NCI-H2196 treated with DMSO at 0.1 percent for 48 hours (cell line): ENCODE results near the gene FBXO11.

ENCODE experiments used
- DNase-seq: peaks from one replicate; lab custom pipeline; 2025; ENCODE audit not compliant: unreplicated experiment; lab: John Stamatoyannopoulos, UW

Gene FBXO11

DNA sequence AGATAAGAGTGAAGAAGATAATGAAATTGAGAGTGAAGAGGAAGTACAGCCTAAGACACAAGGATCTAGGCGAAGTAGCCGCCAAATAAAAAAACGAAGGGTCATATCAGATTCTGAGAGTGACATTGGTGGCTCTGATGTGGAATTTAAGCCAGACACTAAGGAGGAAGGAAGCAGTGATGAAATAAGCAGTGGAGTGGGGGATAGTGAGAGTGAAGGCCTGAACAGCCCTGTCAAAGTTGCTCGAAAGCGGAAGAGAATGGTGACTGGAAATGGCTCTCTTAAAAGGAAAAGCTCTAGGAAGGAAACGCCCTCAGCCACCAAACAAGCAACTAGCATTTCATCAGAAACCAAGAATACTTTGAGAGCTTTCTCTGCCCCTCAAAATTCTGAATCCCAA, 107.7 kb downstream of the FBXO11 start:
- DNase-seq = no peak

DNA sequence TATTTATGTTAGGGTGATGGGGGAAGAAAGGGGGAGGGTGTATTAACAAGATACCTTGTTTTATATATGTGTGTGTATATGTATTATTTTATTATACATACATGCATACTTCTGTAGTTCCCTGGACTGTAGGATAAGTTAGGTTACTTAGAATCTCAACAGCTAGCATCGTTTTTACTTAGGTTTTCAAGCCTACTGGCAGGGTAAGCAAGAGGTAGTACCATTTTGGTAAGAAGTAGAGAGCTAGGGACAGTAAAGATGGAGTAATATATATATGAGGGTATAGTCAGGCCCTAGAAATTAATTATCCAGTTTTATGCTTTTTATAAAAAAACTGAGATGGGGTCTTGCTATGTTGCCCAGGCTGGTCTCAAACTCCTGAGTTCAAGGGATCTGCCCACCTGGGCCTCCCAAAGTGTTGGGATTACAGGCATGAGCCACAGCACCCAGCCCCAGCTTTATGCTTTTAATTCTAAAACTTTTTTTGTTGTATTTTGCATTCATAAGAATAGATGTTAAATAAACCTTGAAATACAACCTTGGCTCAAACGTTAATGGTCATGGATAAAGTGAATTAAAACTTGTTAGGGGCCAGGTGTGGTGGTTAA, 110.1 kb downstream of the FBXO11 start:
- DNase-seq = no peak

DNA sequence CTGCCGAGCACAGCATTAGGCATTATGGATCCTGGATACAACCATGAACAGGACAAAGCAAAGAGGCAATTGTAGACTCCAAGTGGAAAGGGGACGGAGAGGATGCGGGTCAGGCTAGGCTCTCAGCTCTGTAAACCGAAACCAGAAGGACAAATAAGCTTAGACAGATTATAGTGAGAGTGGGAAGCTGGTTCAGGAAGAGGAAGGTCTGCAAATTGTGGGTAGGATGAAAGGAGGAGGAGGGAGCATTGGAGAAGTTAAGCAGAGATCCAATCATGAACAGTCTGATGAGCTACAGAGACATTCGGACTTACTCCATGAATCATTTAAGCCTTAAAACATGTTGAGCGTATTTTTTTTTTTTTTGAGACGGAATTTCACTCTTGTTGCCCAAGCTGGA, 120.3 kb downstream of the FBXO11 start:
- peak; percentile 15 for DNase-seq

DNA sequence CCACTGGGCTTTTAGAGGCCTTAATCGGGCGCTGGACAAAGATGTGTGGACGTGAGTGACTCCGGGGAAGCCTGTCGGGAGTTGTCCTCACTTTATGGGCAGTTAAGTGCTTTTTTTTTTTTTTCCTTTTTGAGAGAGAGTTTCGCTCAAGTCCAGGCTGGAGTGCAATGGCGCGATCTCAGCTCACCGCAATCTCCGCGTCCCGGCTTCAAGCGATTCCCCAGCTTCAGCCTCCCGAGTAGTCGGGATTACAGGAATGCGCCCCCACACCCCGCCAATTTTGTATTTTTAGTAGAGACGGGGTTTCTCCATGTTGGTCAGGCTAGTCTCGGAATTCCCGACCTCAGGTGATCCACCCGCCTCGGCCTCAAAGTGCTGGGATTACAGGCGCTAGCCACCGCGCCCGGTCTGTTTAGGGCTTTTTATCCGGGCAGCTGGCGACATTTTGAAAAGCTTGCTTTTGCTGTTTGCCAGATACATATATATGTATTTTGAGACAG, 121.9 kb downstream of the FBXO11 start:
- DNase-seq = no peak

DNA sequence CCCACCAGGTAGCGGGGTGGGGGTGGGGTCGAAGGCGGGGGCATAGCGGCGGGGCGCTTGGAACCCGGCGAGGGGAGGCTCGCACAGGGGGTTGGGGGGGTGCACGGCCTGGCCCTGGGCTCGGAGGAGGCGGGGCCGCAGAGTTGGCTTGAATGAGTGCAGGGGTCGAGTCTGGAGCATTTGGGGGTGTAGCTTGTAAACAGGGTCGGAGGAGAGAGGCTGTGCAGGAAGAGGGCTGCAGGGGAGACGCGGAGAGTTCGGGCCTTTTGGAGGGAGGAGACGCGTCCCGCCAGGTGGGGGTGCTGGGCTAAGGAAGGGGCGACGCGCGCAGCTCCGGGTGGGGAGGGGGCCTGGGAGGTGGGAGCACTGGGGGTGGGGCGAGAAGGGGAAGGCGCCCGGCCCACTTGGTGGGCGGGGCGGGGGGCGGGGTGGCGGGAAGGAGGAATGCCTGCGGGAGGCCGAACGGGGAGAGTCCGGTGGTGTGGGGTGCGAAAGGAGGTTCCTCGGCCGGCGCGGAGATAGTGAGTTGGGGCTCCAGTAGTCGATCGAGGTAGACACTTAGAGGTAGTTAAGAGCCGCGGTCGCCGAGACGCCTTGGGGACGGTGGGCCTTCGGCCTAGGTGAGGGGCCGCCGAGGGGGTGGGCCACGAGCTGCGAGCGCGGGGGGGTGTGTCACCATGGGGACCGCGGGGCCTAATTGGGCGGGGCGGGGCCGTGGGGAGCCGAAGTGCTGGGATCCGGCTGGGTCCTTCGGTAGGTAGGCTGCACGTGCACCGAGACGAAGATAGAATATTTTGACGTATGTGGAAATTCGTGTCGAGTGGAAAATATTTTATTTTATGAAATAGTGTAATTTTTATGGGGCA, 122.6 kb downstream of the FBXO11 start:
- peak; percentile 62 for DNase-seq

DNA sequence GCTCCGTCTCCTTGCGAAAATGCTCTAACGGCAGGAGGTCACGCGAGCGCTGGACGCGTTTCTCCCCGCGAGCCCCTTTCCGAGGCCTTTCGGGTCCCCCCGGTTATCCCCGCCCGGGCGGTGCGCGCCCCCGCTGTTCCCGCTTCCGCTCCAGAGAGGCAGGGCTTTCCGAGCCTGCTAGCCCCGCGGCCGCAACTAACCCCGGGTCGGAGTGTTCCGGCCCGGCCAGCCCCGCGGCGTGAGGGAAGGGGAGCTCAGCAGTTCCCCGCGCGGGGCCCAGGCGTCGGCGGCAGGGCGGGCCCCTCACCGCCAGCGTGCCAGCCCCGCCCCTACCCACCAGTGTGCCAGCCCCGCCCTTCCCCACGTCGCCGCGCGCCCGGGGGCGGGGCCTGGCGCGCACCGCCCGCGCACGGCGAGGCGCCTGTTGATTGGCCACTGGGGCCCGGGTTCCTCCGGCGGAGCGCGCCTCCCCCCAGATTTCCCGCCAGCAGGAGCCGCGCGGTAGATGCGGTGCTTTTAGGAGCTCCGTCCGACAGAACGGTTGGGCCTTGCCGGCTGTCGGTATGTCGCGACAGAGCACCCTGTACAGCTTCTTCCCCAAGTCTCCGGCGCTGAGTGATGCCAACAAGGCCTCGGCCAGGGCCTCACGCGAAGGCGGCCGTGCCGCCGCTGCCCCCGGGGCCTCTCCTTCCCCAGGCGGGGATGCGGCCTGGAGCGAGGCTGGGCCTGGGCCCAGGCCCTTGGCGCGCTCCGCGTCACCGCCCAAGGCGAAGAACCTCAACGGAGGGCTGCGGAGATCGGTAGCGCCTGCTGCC, 123.4 kb downstream of the FBXO11 start, which contains the start of gene MSH6:
Gene MSH6, plus strand, starts transcription at position 475 of the 815 bp plus-strand sequence. Its CDS starts 89 bp downstream, at position 564.
- peak; percentile 88 for DNase-seq

DNA sequence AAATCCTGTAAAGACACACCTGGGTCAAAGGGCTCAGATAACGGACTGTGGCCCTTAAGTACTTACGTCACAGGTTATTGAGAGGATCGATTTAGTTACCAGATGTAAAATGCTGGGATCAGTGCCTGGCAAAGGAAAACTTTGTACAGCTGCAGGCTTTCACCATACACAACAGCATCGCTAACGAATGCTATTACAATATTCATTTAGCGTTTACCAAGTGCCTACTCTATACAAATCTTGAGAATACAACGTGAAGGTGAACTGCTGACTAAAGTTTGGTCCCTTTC, 124.0 kb downstream of the FBXO11 start:
- DNase-seq = no peak

DNA sequence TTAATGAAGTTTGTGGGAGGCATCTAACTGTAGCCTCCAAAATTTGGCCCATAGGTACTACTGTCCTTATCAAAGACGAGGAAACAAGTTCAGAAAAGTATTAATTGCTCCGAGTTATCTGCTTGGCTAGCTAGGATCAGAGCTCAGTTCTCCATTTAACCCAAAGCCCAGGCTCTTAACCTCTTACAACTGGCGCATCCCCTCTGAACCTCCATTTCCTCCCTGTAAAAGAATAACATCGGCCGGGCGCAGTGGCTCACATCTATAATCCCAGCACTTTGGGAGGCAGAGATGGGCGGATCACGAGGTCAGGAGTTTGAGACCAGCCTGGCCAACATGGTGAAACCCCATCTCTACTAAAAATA, 126.9 kb downstream of the FBXO11 start:
- DNase-seq = no peak

DNA sequence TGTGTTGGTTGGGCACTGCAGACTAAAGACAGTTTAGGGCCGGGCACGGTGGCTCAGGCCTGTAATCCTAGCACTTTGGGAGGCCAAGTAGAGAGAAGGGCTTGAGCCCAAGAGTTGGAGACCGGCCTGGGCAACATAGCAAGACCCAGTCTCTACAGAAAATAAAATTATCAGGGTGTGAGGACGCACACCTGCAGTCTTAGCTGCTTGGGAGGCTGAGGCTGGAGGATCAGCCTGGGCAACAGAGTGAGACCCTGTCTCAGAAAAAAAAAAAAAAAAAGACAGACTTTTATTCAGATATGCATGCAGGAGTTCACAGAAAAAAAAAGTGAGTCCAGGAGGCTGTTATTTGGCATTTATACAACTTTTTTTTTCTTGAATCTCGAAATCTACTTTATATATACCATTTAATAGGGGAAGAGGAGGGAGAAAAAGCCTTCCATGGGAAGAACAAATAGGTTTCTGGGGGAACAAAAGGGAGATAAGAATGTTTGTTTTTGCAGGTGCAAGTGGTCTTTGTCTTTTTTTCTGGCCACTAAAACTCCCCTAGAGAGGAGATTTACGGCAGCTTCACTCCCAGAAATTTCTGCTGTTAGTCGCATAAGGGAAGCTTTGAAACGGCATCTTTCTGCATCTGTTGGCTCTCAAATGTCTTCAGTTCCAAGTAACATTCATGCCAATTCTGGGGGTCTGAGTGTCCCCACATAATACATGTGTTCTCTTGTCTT, 127.4 kb downstream of the FBXO11 start:
- no peak for DNase-seq

DNA sequence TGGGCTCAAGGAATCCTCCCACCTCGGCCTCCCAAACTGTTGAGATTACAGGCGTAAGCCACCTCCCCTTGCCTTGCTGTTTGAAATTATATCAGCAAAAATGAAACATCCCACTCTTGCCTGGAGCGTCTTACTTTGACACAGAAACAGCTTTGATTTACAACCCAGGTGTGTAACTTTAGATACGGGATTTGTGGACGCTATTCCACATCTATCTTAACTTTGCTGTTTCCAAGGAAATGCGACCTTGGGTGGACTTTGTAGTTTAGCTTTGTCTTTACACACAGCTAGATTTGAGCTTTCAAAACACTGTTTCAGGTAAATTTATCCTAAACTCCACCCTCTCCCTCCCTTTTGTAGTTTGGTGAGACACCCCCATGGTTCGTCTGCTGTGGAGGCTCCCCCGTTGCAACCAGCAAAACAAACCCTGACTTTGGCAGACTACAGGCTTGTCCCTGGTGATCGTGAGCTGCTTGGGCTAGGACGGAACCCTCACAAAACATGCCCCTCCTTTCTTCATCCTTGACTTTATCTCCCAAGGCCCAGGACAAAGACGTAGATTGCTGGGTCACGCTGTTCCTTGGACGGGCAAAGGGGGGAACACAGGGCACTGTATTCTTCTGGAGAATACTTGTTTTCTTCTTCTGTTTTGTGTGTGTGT, 128.9 kb downstream of the FBXO11 start:
- no peak for DNase-seq

DNA sequence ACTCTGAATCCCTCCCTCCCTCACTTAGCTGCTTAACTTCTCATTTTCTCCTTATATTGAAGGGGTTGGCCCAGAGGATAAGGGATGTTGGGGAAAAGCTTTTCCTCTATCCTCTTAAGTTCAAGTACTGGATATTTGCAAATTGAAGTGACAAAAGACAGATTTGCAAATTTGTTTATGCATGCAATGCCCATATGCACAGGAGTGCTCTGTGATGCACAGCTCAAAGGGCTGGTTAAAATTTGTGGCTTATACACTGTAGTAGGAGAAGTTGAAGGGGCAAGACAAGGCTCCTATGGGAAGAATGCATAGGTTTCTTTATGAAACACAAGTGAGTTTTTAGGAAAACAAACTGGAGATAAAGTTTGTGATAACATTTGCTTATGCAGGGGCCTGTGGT, 131.7 kb downstream of the FBXO11 start:
- DNase-seq = no peak

DNA sequence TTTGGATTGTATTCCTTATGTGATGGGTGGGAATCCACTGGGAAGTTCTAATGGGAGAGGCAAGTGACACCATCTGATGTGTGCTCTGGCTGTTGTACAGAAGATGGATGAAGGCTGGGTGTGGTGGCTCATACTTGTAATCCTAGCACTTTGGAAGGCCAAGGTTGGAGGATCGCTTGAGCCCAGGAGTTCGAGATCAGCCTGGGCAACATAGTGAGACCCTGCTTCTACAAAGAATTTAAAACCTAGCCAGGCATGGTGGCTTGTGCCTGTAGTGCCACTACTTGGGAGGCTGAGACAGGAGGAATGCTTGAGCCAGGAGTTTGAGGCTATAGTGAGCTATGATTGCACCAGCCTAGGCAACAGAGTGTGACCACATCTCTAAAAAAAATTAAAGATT, 134.0 kb downstream of the FBXO11 start:
- DNase-seq = no peak

DNA sequence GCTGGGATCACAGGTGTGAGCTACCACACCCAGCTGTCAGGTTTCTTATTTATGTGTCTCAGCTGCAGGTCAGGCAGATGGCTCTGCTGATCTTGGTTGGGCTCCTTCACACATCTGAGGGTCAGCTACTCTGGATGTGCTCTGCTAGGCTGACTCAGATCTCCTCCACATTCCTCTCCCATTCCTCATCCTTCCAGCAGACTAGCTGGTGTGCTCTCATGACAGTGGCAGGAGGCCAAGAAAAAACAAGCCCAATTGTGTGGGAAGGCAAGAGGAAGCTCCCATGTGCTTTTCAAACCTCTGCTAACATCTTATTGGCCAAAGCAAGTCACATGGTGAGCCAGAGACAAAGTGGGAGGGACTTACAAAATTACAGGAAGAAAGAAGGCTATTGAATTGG, 135.1 kb downstream of the FBXO11 start:
- no peak for DNase-seq

DNA sequence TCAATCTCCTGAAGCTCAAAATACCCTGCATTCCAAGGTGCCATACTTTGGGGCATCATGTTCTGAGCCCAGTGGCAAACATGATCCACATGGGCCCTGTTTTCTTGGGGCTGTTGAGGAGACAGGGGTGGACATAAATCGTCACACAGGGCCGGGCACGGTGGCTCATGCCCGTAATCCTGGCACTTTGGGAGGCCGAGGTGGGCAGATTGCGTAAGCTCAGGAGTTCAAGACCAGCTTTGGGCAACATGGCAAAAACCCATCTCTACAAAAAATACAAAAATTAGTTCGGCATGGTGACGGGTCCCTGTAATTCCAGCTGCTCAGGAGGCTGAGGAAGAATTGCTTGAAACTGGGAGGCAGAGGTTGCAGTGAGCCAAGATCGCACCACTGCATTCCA, 137.0 kb downstream of the FBXO11 start:
- no peak for DNase-seq

DNA sequence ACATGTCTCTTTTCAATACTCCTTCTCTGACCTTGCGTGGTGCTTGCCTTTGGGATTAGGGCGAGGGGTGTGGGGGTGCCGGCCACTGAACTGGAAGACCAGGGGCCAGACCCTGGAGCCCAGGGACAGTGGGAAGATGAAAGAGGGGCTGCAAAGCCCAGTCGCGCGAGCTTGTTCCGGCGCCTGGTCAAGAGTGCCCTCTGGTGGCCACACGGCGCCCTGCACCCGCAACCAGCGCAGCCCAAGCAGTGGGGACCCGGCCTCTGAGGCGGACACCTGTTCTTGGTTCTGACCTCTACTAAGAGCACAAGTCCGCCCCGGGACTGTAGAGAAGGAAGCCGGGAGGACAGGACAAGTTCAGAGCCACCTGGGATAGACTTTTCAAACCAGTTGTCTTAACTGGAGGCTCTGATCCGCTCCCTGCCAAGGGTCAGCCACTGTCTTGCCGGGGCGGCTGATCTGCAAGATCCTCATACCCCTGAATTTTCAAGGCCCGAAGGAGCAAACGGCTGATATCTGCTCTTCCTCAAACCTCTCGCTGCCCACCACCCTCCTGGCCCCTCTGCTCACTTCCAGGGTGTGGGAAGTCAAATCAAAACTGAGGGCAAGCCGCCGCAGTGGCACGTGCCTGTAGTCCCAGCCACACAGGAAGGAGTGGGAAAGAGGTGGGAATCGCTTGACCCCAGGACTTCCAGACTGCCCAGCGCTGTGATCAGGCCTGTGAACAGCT, 138.3 kb downstream of the FBXO11 start:
- DNase-seq = peak; percentile 24

DNA sequence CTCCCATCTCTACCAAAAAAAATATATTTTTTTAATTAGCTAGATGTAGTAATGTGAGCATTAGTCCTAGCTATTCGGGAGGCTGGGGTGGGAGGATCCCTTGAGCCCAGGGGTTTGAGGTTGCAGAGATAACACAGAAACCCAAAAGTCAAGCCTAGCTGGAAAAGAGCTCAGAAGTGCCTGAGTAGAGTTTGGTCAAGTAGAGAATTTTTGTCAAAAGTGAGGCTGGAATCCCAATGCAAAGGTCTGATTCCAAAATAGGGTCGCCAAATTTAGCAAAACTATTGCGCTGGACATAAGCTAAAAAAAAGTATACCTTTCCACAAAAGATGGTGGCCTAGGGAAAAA, 138.8 kb downstream of the FBXO11 start:
- no peak for DNase-seq

DNA sequence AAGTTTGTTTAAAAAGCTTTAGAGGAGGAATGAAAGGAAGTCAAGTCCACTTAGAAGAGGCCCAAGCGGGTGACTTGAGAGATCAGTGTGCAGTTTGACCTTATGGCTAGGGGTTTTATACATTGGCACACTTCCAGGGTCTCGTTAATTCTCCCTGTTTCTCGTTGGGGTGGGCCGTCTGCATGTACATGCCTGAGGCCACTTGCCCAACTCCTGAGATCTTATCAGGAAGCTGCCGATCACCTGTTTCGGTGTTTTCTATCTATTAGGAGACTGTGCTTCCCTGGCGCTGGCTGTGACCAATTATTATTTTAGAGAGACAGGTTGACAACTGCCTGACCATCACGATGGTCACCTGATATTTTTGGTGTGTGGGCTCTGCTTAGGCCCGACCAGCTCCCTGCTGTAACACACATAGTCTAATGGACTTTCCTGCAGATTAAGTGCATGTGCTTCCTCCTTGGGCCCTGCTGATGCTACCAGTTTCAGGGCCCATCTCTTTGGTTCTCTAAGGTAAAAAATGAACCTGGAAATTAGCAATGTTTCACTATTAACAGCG, 154.4 kb downstream of the FBXO11 start:
- no peak for DNase-seq

DNA sequence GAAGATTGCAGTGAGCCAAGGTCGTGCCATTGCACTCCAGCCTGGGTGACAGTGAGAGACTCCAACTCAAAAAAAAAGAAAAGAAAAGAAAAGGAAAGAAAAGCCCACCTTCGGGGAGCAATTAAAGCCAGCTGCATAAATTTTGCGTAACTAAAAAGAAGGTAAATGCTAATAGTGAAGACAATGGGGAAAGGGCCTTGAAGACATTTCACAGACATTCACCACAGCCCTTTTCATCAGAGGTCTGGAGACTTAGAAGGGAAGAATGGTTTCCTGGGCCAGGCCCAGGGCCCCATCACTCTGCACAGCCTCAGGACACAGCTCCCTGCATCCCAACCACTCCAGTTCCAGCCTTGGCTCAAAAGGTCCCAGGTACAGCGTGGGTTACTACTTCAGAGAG, 158.4 kb downstream of the FBXO11 start:
- no peak for DNase-seq

DNA sequence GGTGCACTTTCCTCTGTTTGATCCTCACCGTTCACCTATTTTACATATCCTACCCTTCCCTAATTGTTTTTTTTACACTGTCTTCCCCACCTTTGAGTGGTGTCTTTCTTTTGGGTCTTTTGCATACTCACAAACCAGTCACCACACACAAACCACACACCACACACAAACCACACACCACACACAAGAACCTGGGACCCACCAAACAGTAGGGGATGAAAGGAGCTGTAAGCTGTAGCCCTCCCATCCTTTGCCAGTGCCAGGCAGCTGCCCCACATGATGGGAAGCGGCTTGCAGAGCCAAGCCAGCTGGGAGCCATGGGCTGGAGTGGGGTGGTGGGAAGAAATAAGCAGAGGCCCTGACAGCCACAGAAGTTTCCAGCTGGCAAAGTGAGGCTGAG, 162.2 kb downstream of the FBXO11 start:
- DNase-seq = no peak

DNA sequence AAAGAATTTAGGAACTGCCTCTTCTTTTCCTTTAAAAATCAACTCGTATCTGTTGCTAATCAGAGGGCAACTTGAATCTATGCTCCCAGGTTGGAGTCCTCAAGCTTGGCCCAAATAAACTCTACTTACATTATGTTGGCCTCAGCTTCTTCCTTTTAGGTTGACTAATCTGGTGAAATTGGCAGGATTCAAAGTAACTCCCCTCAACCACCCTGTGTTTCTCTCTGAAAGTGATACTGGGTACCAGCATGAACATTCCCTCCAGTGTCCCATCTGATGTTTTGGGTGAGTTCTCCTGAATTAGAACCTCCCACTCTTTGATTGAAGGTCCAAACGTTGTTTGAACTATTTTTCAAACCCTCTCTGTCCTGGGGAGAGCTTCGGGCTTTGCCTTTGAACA, 164.7 kb downstream of the FBXO11 start:
- DNase-seq = no peak
